Measurements from ENCODE around the gene DKC1.

DNA sequence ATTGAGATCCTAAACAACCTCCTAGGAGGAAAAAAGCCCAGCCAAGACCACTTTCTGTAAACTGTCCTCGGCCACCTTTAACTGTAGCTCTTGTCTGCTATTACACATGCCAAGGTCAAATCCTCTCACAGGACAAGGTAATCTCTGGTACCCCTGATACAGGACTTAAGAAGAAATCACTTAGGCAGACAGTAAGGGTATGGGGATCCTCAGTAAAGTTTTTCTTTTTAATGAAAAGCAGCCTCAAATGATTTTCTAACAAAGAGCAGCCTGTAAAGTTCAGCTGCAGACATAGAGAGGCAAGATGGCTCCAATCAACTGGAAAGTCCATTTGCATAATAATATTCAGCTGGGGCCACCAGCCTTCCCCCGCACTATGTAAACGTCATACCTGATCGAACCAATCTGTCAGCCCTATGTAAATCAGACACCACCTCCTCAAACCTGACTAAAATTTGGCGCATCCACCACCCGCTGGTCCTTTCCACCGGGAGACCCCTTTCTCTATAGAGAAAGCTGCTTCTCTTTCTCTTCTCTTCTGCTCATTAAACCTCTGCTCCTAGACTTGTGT, 57.2 kb downstream of the DKC1 start:
- TF ChIP-seq BACH2 (CRISPR knock-in tag; IDR thresholded peaks at IDR 0.05; ENCODE audit: borderline replicate concordance) (no peak), ESRRG (CRISPR knock-in tag; IDR thresholded peaks at IDR 0.05) (no peak), RARB (CRISPR knock-in tag; IDR thresholded peaks at IDR 0.05) (no peak), CSDC2 (CRISPR knock-in tag; IDR thresholded peaks at IDR 0.05) (no peak), ZFP30 (CRISPR knock-in tag; IDR thresholded peaks at IDR 0.05) (no peak), ZFP3 (CRISPR knock-in tag; IDR thresholded peaks at IDR 0.05) (no peak), ARNTL (CRISPR knock-in tag; IDR thresholded peaks at IDR 0.05; ENCODE audit: borderline replicate concordance, low read depth) (no peak)
- TF ChIP-seq, protein P1, sequence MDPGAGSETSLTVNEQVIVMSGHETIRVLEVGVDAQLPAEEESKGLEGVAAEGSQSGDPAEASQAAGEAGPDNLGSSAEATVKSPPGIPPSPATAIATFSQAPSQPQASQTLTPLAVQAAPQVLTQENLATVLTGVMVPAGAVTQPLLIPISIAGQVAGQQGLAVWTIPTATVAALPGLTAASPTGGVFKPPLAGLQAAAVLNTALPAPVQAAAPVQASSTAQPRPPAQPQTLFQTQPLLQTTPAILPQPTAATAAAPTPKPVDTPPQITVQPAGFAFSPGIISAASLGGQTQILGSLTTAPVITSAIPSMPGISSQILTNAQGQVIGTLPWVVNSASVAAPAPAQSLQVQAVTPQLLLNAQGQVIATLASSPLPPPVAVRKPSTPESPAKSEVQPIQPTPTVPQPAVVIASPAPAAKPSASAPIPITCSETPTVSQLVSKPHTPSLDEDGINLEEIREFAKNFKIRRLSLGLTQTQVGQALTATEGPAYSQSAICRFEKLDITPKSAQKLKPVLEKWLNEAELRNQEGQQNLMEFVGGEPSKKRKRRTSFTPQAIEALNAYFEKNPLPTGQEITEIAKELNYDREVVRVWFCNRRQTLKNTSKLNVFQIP (CRISPR knock-in tag; IDR thresholded peaks at IDR 0.05; ENCODE audit: borderline replicate concordance, low read depth), result no peak
- TF ChIP-seq, protein P2, sequence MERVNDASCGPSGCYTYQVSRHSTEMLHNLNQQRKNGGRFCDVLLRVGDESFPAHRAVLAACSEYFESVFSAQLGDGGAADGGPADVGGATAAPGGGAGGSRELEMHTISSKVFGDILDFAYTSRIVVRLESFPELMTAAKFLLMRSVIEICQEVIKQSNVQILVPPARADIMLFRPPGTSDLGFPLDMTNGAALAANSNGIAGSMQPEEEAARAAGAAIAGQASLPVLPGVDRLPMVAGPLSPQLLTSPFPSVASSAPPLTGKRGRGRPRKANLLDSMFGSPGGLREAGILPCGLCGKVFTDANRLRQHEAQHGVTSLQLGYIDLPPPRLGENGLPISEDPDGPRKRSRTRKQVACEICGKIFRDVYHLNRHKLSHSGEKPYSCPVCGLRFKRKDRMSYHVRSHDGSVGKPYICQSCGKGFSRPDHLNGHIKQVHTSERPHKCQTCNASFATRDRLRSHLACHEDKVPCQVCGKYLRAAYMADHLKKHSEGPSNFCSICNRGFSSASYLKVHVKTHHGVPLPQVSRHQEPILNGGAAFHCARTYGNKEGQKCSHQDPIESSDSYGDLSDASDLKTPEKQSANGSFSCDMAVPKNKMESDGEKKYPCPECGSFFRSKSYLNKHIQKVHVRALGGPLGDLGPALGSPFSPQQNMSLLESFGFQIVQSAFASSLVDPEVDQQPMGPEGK (CRISPR knock-in tag; IDR thresholded peaks at IDR 0.05; ENCODE audit: borderline replicate concordance), result no peak
- TF ChIP-seq, protein P3, sequence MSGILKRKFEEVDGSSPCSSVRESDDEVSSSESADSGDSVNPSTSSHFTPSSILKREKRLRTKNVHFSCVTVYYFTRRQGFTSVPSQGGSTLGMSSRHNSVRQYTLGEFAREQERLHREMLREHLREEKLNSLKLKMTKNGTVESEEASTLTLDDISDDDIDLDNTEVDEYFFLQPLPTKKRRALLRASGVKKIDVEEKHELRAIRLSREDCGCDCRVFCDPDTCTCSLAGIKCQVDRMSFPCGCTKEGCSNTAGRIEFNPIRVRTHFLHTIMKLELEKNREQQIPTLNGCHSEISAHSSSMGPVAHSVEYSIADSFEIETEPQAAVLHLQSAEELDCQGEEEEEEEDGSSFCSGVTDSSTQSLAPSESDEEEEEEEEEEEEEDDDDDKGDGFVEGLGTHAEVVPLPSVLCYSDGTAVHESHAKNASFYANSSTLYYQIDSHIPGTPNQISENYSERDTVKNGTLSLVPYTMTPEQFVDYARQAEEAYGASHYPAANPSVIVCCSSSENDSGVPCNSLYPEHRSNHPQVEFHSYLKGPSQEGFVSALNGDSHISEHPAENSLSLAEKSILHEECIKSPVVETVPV (CRISPR knock-in tag; IDR thresholded peaks at IDR 0.05), result no peak
